HL-60 (cell line): ENCODE data around the gene XCR1.

ENCODE experiments used
- CTCF ChIP-seq: IDR thresholded peaks from one replicate; pipeline ENCODE4 v1.5.1; 2011; ENCODE audit warnings: low read length, control low read depth, inconsistent platforms; ENCODE audit not compliant: insufficient read depth
- GABPA ChIP-seq: IDR thresholded peaks from 2 replicates; pipeline ENCODE4 v1.6.1; 2012; ENCODE audit warnings: low read depth

GRCh38 chr3:45988362-45988761 is 38.9 kb downstream of the XCR1 start:
- TF ChIP-seq CTCF, result no peak
- TF ChIP-seq GABPA, result no peak
